A549 (cell line): ENCODE results near the gene COQ10A. TPM values are rescaled to one million over a fixed set of nuclear protein-coding genes. Genes with fewer than 3 reads are reported as not detected.

Experiments used
- ATAC-seq, 2 experiments: fragments of 200-7000 bp in 1 of 2; fragments of >200 bp in 1 of 2; cut with Nextera tagmentation in 1 of 2; cut with Tn5 transposase in 1 of 2; 3 replicates each; pipeline versions ENCODE4 v1.8.0 to v1.9.1; 2018 to 2020; ENCODE audit warnings: mild to moderate bottlenecking in 1 of 2, moderate library complexity in 1 of 2
- CTCF ChIA-PET: fragments of 300-600 bp; sonication (Branson Sonifier 250); formaldehyde crosslinking; extraction: SDS; loops from one replicate; lab custom pipeline; 2021; ENCODE audit warnings: antibody characterized with exemption, inconsistent platforms; lab: Yijun Ruan, JAX
- POLR2A ChIA-PET: fragments of 350-600 bp; formaldehyde crosslinking; extraction: SDS; loops from one replicate; lab custom pipeline; 2021; ENCODE audit warnings: antibody characterized with exemption, inconsistent platforms; lab: Yijun Ruan, JAX
- DNase-seq, 2 experiments: peaks; one replicate each; pipeline versions ENCODE4 v3.0.0 to v3.0.0-alpha.2; 2011 to 2016; ENCODE audit warnings: low read depth in 1 of 2, low spot score in 1 of 2
- FAIRE-seq: peaks from 2 replicates; lab custom pipeline; 2011; peaks lifted over from hg19 to GRCh38; lab: Jason Lieb, UNC
- H3K27ac ChIP-seq, 2 experiments: fragments of >200 bp; sonication (Bioruptor Twin); formaldehyde crosslinking; 3 replicates each; pipeline ENCODE4 v1.5.1; 2016 to 2017
- H3K4me1 ChIP-seq: fragments of >200 bp; sonication (Bioruptor Twin); formaldehyde crosslinking; 3 replicates; pipeline ENCODE4 v1.6.1; 2016
- H3K4me2 ChIP-seq: fragments of >200 bp; sonication (Bioruptor Twin); formaldehyde crosslinking; 3 replicates; pipeline ENCODE4 v1.6.1; 2016
- H3K4me3 ChIP-seq: fragments of >200 bp; sonication (Bioruptor Twin); formaldehyde crosslinking; 3 replicates; pipeline ENCODE4 v1.5.1; 2016
- H3K9me3 ChIP-seq: fragments of >200 bp; sonication (Bioruptor Twin); formaldehyde crosslinking; 3 replicates; pipeline ENCODE4 v1.6.1; 2016
- JUNB ChIP-seq: fragments of >200 bp; sonication (Bioruptor Twin); formaldehyde crosslinking; IDR thresholded peaks from 2 replicates; pipeline ENCODE4 v1.6.1; 2016
- RAD21 ChIP-seq, 2 experiments: fragments of >200 bp in 1 of 2; sonication (Bioruptor Twin) in 1 of 2; formaldehyde crosslinking in 1 of 2; IDR thresholded peaks in 1 of 2; conservative IDR thresholded peaks in 1 of 2; 2 replicates in 1 of 2; 3 replicates in 1 of 2; pipeline ENCODE4 v1.6.1; 2012 to 2018; ENCODE audit warnings: inconsistent platforms in 1 of 2
- WGBS: methylation state at CpG from one replicate; pipeline ENCODE4 v1.1.6; 2017; ENCODE audit errors: missing lambda C conversion rate; 5-methylcytosine and 5-hydroxymethylcytosine counted together
- polyA plus RNA-seq, 4 experiments: library from polyadenylated mRNA; depleted of rRNA in 3 of 4; stranded (reverse); fragments of >200 nt; fragmentation: RNase III in 1 of 4; extraction: RNeasy Plus Mini Kit Qiagen cat#74134 plus additional on column Dnase treatment in 1 of 4; gene quantifications; 2 replicates in 3 of 4; 3 replicates in 1 of 4; pipeline ENCODE4 v1.2.3, GENCODE V29; 2011 to 2017

The COQ10A gene
- polyA plus RNA-seq, 2 of the 4 experiments (the other 2 are of a cell fraction) = 23.5 to 40.9 TPM

DNA sequence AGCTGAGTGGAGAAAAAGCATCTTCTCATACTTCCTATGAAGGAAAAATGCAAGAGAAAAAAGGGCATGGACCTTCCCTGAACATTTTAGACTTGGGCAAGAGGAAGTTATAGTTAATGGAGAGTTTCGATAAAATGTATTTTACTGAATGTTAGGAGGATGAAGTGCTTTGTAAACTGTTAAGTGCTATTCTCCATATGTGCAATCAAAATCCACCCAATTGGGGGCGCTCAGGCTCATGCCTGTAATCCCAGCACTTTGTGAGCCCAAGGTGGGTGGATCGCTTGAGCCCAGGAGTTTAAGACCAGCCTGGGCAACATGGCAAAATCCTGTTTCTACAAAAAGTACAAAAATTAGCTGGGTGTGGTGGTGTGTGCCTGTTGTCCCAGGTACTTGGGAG lies 50.9 kb downstream of the COQ10A start:
- Histone ChIP-seq H3K4me1 (peaks cover 11% of the 10 kb centered on the region), H3K9me3 (no peaks in the 10 kb centered on the region), H3K4me2 (no peak overlapping the region), H3K27ac (no peak overlapping the region), H3K4me3 (no peak overlapping the region)
- FAIRE-seq = no peak
- 0 out of 5 replicates have a peak, but pooled peaks of 1 of the 2 experiments have one; percentile 16 for TF ChIP-seq RAD21 (conservative IDR thresholded peaks at IDR 0.05 in 1 of 2, IDR thresholded peaks at IDR 0.05 in 1 of 2)
- TF ChIP-seq JUNB = no peak
- ATAC-seq = no peak
- POLR2A ChIA-PET = no interaction called here
- CTCF ChIA-PET = interaction anchor here (1.1 to 2.5 kb wide), 4 partner anchors 10 to 146 kb away, joined by 3 to 7 read pairs (median 6); partner anchors contain the start of genes ANKRD52 and PAN2
- WGBS = 81% methylated on average over 3 of the region's 3 CpGs
- no peak for DNase-seq

Other genes with a start within 250 kb of the COQ10A start
- gene IKZF4, start 245.9 kb upstream of the COQ10A start, polyA plus RNA-seq (2011; rRNA removed) = 2.0 and 2.9 TPM in 2 replicates
- 1.5 to 2.4 TPM (median 2.0 TPM) in 3 replicates for gene IKZF4, start 245.9 kb upstream of the COQ10A start, polyA plus RNA-seq (2017; fragmentation: RNase III; extraction: RNeasy Plus Mini Kit Qiagen cat#74134 plus additional on column Dnase treatment)
- 513 and 524 TPM in 2 replicates for gene RPS26, start 225.0 kb upstream of the COQ10A start, polyA plus RNA-seq (2011; rRNA removed)
- 677 to 831 TPM (median 779 TPM) in 3 replicates for gene RPS26, start 225.0 kb upstream of the COQ10A start, polyA plus RNA-seq (2017; fragmentation: RNase III; extraction: RNeasy Plus Mini Kit Qiagen cat#74134 plus additional on column Dnase treatment)
- 17.0 and 24.9 TPM in 2 replicates for gene ERBB3, start 186.8 kb upstream of the COQ10A start, polyA plus RNA-seq (2011; rRNA removed)
- gene ERBB3, start 186.8 kb upstream of the COQ10A start, polyA plus RNA-seq (2017; fragmentation: RNase III; extraction: RNeasy Plus Mini Kit Qiagen cat#74134 plus additional on column Dnase treatment) = 1.8 to 2.2 TPM (median 1.8 TPM) in 3 replicates
- 452 and 717 TPM in 2 replicates for gene PA2G4, start 162.4 kb upstream of the COQ10A start, polyA plus RNA-seq (2011; rRNA removed)
- 405 to 477 TPM (median 415 TPM) in 3 replicates for gene PA2G4, start 162.4 kb upstream of the COQ10A start, polyA plus RNA-seq (2017; fragmentation: RNase III; extraction: RNeasy Plus Mini Kit Qiagen cat#74134 plus additional on column Dnase treatment)
- 9,351 and 11,089 TPM in 2 replicates for gene RPL41, start 150.3 kb upstream of the COQ10A start, polyA plus RNA-seq (2011; rRNA removed)
- 8,804 to 9,815 TPM (median 8,860 TPM) in 3 replicates for gene RPL41, start 150.3 kb upstream of the COQ10A start, polyA plus RNA-seq (2017; fragmentation: RNase III; extraction: RNeasy Plus Mini Kit Qiagen cat#74134 plus additional on column Dnase treatment)
- gene ZC3H10, start 148.7 kb upstream of the COQ10A start, polyA plus RNA-seq (2011; rRNA removed) = 2.1 and 2.7 TPM in 2 replicates
- 2.3 to 3.2 TPM (median 2.7 TPM) in 3 replicates for gene ZC3H10, start 148.7 kb upstream of the COQ10A start, polyA plus RNA-seq (2017; fragmentation: RNase III; extraction: RNeasy Plus Mini Kit Qiagen cat#74134 plus additional on column Dnase treatment)
- 72.4 and 91.6 TPM in 2 replicates for gene ESYT1, start 138.7 kb upstream of the COQ10A start, polyA plus RNA-seq (2011; rRNA removed)
- gene ESYT1, start 138.7 kb upstream of the COQ10A start, polyA plus RNA-seq (2017; fragmentation: RNase III; extraction: RNeasy Plus Mini Kit Qiagen cat#74134 plus additional on column Dnase treatment) = 51.4 to 54.2 TPM (median 51.6 TPM) in 3 replicates
- gene MYL6B, start 114.4 kb upstream of the COQ10A start, polyA plus RNA-seq (2011; rRNA removed) = 48.2 and 67.0 TPM in 2 replicates
- 68.6 to 92.7 TPM (median 83.9 TPM) in 3 replicates for gene MYL6B, start 114.4 kb upstream of the COQ10A start, polyA plus RNA-seq (2017; fragmentation: RNase III; extraction: RNeasy Plus Mini Kit Qiagen cat#74134 plus additional on column Dnase treatment)
- gene MYL6, start 108.6 kb upstream of the COQ10A start, polyA plus RNA-seq (2011; rRNA removed) = 2,280 and 2,307 TPM in 2 replicates
- 3,268 to 3,485 TPM (median 3,270 TPM) in 3 replicates for gene MYL6, start 108.6 kb upstream of the COQ10A start, polyA plus RNA-seq (2017; fragmentation: RNase III; extraction: RNeasy Plus Mini Kit Qiagen cat#74134 plus additional on column Dnase treatment)
- 83.9 and 109 TPM in 2 replicates for gene SMARCC2, start 77.5 kb upstream of the COQ10A start, polyA plus RNA-seq (2011; rRNA removed)
- gene SMARCC2, start 77.5 kb upstream of the COQ10A start, polyA plus RNA-seq (2017; fragmentation: RNase III; extraction: RNeasy Plus Mini Kit Qiagen cat#74134 plus additional on column Dnase treatment) = 48.9 to 57.1 TPM (median 51.9 TPM) in 3 replicates
- gene RNF41, start 45.0 kb upstream of the COQ10A start, polyA plus RNA-seq (2011; rRNA removed) = 47.8 and 65.1 TPM in 2 replicates
- gene RNF41, start 45.0 kb upstream of the COQ10A start, polyA plus RNA-seq (2017; fragmentation: RNase III; extraction: RNeasy Plus Mini Kit Qiagen cat#74134 plus additional on column Dnase treatment) = 20.2 to 21.7 TPM (median 20.7 TPM) in 3 replicates
- 86.1 and 86.7 TPM in 2 replicates for gene NABP2, start 42.6 kb upstream of the COQ10A start, polyA plus RNA-seq (2011; rRNA removed)
- 64.1 to 69.6 TPM (median 65.2 TPM) in 3 replicates for gene NABP2, start 42.6 kb upstream of the COQ10A start, polyA plus RNA-seq (2017; fragmentation: RNase III; extraction: RNeasy Plus Mini Kit Qiagen cat#74134 plus additional on column Dnase treatment)
- gene SLC39A5, start 36.9 kb upstream of the COQ10A start, polyA plus RNA-seq (2011; rRNA removed) = 0.42 TPM in 1 of 2 replicates, not detected in the other
- gene SLC39A5, start 36.9 kb upstream of the COQ10A start, polyA plus RNA-seq (2017; fragmentation: RNase III; extraction: RNeasy Plus Mini Kit Qiagen cat#74134 plus additional on column Dnase treatment) = 0.09 to 0.23 TPM in 2 of 3 replicates, not detected in the other
- gene ANKRD52, start 8.6 kb upstream of the COQ10A start, polyA plus RNA-seq (2011; rRNA removed) = 26.1 and 35.1 TPM in 2 replicates
- 47.4 to 48.7 TPM (median 48.0 TPM) in 3 replicates for gene ANKRD52, start 8.6 kb upstream of the COQ10A start, polyA plus RNA-seq (2017; fragmentation: RNase III; extraction: RNeasy Plus Mini Kit Qiagen cat#74134 plus additional on column Dnase treatment)
- 223 and 263 TPM in 2 replicates for gene CS, start 33.4 kb downstream of the COQ10A start, polyA plus RNA-seq (2011; rRNA removed)
- gene CS, start 33.4 kb downstream of the COQ10A start, polyA plus RNA-seq (2017; fragmentation: RNase III; extraction: RNeasy Plus Mini Kit Qiagen cat#74134 plus additional on column Dnase treatment) = 143 to 151 TPM (median 146 TPM) in 3 replicates
- gene CNPY2, start 49.0 kb downstream of the COQ10A start, polyA plus RNA-seq (2011; rRNA removed) = 218 and 257 TPM in 2 replicates
- gene CNPY2, start 49.0 kb downstream of the COQ10A start, polyA plus RNA-seq (2017; fragmentation: RNase III; extraction: RNeasy Plus Mini Kit Qiagen cat#74134 plus additional on column Dnase treatment) = 150 to 158 TPM (median 155 TPM) in 3 replicates
- gene PAN2, start 67.1 kb downstream of the COQ10A start, polyA plus RNA-seq (2011; rRNA removed) = 66.8 and 89.4 TPM in 2 replicates
- gene PAN2, start 67.1 kb downstream of the COQ10A start, polyA plus RNA-seq (2017; fragmentation: RNase III; extraction: RNeasy Plus Mini Kit Qiagen cat#74134 plus additional on column Dnase treatment) = 24.0 to 30.0 TPM (median 29.6 TPM) in 3 replicates
- 0.21 and 0.34 TPM in 2 replicates for gene IL23A, start 71.9 kb downstream of the COQ10A start, polyA plus RNA-seq (2011; rRNA removed)
- gene IL23A, start 71.9 kb downstream of the COQ10A start, polyA plus RNA-seq (2017; fragmentation: RNase III; extraction: RNeasy Plus Mini Kit Qiagen cat#74134 plus additional on column Dnase treatment) = 0.31 to 0.34 TPM (median 0.33 TPM) in 3 replicates
- 29.5 and 40.1 TPM in 2 replicates for gene STAT2, start 93.2 kb downstream of the COQ10A start, polyA plus RNA-seq (2011; rRNA removed)
- 16.5 to 23.9 TPM (median 22.2 TPM) in 3 replicates for gene STAT2, start 93.2 kb downstream of the COQ10A start, polyA plus RNA-seq (2017; fragmentation: RNase III; extraction: RNeasy Plus Mini Kit Qiagen cat#74134 plus additional on column Dnase treatment)
- gene APOF, start 95.9 kb downstream of the COQ10A start, polyA plus RNA-seq (2011; rRNA removed) = not detected in 2 replicates
- not detected in 3 replicates for gene APOF, start 95.9 kb downstream of the COQ10A start, polyA plus RNA-seq (2017; fragmentation: RNase III; extraction: RNeasy Plus Mini Kit Qiagen cat#74134 plus additional on column Dnase treatment)
- 17.6 and 34.3 TPM in 2 replicates for gene TIMELESS, start 182.5 kb downstream of the COQ10A start, polyA plus RNA-seq (2011; rRNA removed)
- gene TIMELESS, start 182.5 kb downstream of the COQ10A start, polyA plus RNA-seq (2017; fragmentation: RNase III; extraction: RNeasy Plus Mini Kit Qiagen cat#74134 plus additional on column Dnase treatment) = 51.4 to 60.1 TPM (median 57.4 TPM) in 3 replicates
- 0.03 TPM in 1 of 2 replicates, not detected in the other for gene MIP, start 187.7 kb downstream of the COQ10A start, polyA plus RNA-seq (2011; rRNA removed)
- gene MIP, start 187.7 kb downstream of the COQ10A start, polyA plus RNA-seq (2017; fragmentation: RNase III; extraction: RNeasy Plus Mini Kit Qiagen cat#74134 plus additional on column Dnase treatment) = not detected in 3 replicates
- 3.5 and 3.8 TPM in 2 replicates for gene SPRYD4, start 201.6 kb downstream of the COQ10A start, polyA plus RNA-seq (2011; rRNA removed)
- 2.1 to 2.2 TPM (median 2.1 TPM) in 3 replicates for gene SPRYD4, start 201.6 kb downstream of the COQ10A start, polyA plus RNA-seq (2017; fragmentation: RNase III; extraction: RNeasy Plus Mini Kit Qiagen cat#74134 plus additional on column Dnase treatment)
- 0.36 and 0.61 TPM in 2 replicates for gene GLS2, start 221.2 kb downstream of the COQ10A start, polyA plus RNA-seq (2011; rRNA removed)
- gene GLS2, start 221.2 kb downstream of the COQ10A start, polyA plus RNA-seq (2017; fragmentation: RNase III; extraction: RNeasy Plus Mini Kit Qiagen cat#74134 plus additional on column Dnase treatment) = 0.07 to 0.44 TPM (median 0.18 TPM) in 3 replicates